WI38 (cell line): Measurements from ENCODE around the gene SUPT20HL1.

Experiments used
- H3K4me3 ChIP-seq: 2 replicates; pipeline ENCODE4 v1.5.1; 2011; ENCODE audit warnings: low read depth, mild to moderate bottlenecking, control low read depth, low read length
- CTCF ChIP-seq: IDR thresholded peaks from 2 replicates; pipeline ENCODE4 v1.5.1; 2012; ENCODE audit warnings: low read depth, mild to moderate bottlenecking, control low read depth, low read length

SUPT20HL1 gene

GRCh38 chrX:24399550-24399949 lies 39.1 kb downstream of the SUPT20HL1 start:
- no peak for TF ChIP-seq CTCF

GRCh38 chrX:24405959-24406358 lies 45.5 kb downstream of the SUPT20HL1 start:
- TF ChIP-seq CTCF: no peak
- H3K4me3 ChIP-seq: no peak overlapping the region

More at GRCh38 chrX:24399550-24399949, 39.1 kb downstream of the SUPT20HL1 start:
- no peak overlapping the region for H3K4me3 ChIP-seq
